Lung (tissue), 12 donors: ENCODE data around the gene TAX1BP1. TPM values are rescaled to one million over a fixed set of nuclear protein-coding genes. Genes with fewer than 3 reads are reported as not detected.

Experiments used
- ATAC-seq: fragments of 200-7000 bp; cut with Tn5 transposase; one replicate; pipeline ENCODE4 v1.9.1; 2020; ENCODE audit warnings: moderate number of reproducible peaks; ENCODE audit not compliant: insufficient read depth, low FRiP score
- DNase-seq, 3 donors: peaks; one replicate each; pipeline ENCODE4 v3.0.0-alpha.2; 2013 to 2017
- H3K27ac ChIP-seq, 2 donors: one replicate each; pipeline ENCODE4 v1.5.1; 2013; ENCODE audit warnings: mild to moderate bottlenecking in 2 of 2, moderate library complexity in 2 of 2, control low read depth in 1 of 2, inconsistent platforms in 1 of 2, low read depth in 1 of 2, low read length in 1 of 2
- H3K27me3 ChIP-seq, 3 donors: one replicate each; pipeline ENCODE4 v1.5.1; 2013; ENCODE audit warnings: low read length in 2 of 3; ENCODE audit not compliant: control insufficient read depth in 3 of 3, insufficient read depth in 3 of 3
- H3K36me3 ChIP-seq, 4 donors: one replicate each; pipeline ENCODE4 v1.5.1; 2013; ENCODE audit warnings: low read length in 4 of 4, mild to moderate bottlenecking in 1 of 4, moderate library complexity in 1 of 4; ENCODE audit not compliant: control insufficient read depth in 4 of 4, insufficient read depth in 4 of 4
- H3K4me1 ChIP-seq, 5 donors: one replicate each; pipeline ENCODE4 v1.5.1; 2013; ENCODE audit warnings: low read length in 5 of 5, mild to moderate bottlenecking in 2 of 5, moderate library complexity in 1 of 5; ENCODE audit not compliant: control insufficient read depth in 5 of 5, insufficient read depth in 5 of 5
- H3K4me3 ChIP-seq: one replicate; pipeline ENCODE4 v1.5.1; 2013; ENCODE audit warnings: mild to moderate bottlenecking, control low read depth, moderate library complexity
- H3K9ac ChIP-seq, 2 donors: one replicate each; pipeline ENCODE4 v1.5.1; 2013; ENCODE audit warnings: low read length in 2 of 2, control low read depth in 1 of 2; ENCODE audit not compliant: insufficient read depth in 1 of 2
- H3K9me3 ChIP-seq, 4 donors: one replicate each; pipeline ENCODE4 v1.5.1; 2013; ENCODE audit warnings: low read length in 3 of 4, mild to moderate bottlenecking in 1 of 4, moderate library complexity in 1 of 4; ENCODE audit not compliant: control insufficient read depth in 4 of 4, insufficient read depth in 3 of 4
- CTCF ChIP-seq: IDR thresholded peaks from 2 replicates; pipeline ENCODE4 v1.5.1; 2012; ENCODE audit warnings: mild to moderate bottlenecking; ENCODE audit errors: control extremely low read depth, extremely low read depth
- WGBS, 2 donors: extraction: QIAGEN DNeasy Blood & Tissue Kit; methylation state at CpG; one replicate each; pipeline ENCODE4 v1.1.7; 2013; 5-methylcytosine and 5-hydroxymethylcytosine counted together
- polyA plus RNA-seq, 2 donors: library from polyadenylated mRNA; stranded (reverse); fragments of 200-250 nt; gene quantifications; one replicate each; pipeline ENCODE4 v1.2.1, GENCODE V29; 2013
- total RNA-seq, 2 donors: library from RNA; depleted of rRNA in 1 of 2; stranded (reverse); fragments of >200 nt in 1 of 2; gene quantifications; one replicate each; pipeline ENCODE4 v1.2.1, GENCODE V29; 2014 to 2021
- donor health status: control.
- donor health status: control.
- donor health status: Bipolar disorder and iron deficiency.
- donor health status: healthy.
- donor health status: DM: yes; HTN: yes; CAD: no.

Gene TAX1BP1
- total and polyA plus RNA-seq, 4 donors, result 61.4 to 137 (median 83.0) TPM

- Histone ChIP-seq H3K9me3 (no peaks in the 10 kb centered on the region), H3K36me3 (no peaks in the 10 kb centered on the region), H3K27me3 (no peaks in the 10 kb centered on the region), H3K4me3 (no peak overlapping the region), H3K4me1 (peaks cover 0 to 11% (median 1%) of the 10 kb centered on the region in 5 donors), H3K9ac (no peak overlapping the region), H3K27ac (no peak overlapping the region)
- TF ChIP-seq CTCF, result no peak
- DNase-seq (no peak), ATAC-seq (no peak)
- 94 to 96% methylated on average over 10 of the region's 10 CpGs for WGBS, 2 donors
Measured at GRCh38 chr7:27839099-27839498, 99.1 kb downstream of the TAX1BP1 start.

- DNase-seq (no peak), ATAC-seq (no peak)
- peaks cover 0 to 6% (median 0%) of the 10 kb centered on the region in 5 donors for H3K4me1 ChIP-seq
- TF ChIP-seq CTCF, result no peak
- no peak overlapping the region for H3K27ac ChIP-seq
- 84 to 87% methylated on average over 8 of the region's 8 CpGs for WGBS, 2 donors
- H3K27me3 ChIP-seq, result no peaks in the 10 kb centered on the region
- H3K36me3 ChIP-seq, result no peaks in the 10 kb centered on the region
- H3K4me3 ChIP-seq, result no peak overlapping the region
- H3K9me3 ChIP-seq, result no peaks in the 10 kb centered on the region
- H3K9ac ChIP-seq, result no peak overlapping the region
Measured at GRCh38 chr7:27840313-27840712, 100.4 kb downstream of the TAX1BP1 start.

GRCh38 chr7:27840760-27841364 lies 100.9 kb downstream of the TAX1BP1 start:
- Histone ChIP-seq H3K36me3 (no peaks in the 10 kb centered on the region), H3K9me3 (no peaks in the 10 kb centered on the region), H3K27me3 (no peaks in the 10 kb centered on the region), H3K27ac (no peak overlapping the region), H3K4me1 (peaks cover 0 to 3% (median 0%) of the 10 kb centered on the region in 5 donors), H3K9ac (no peak overlapping the region), H3K4me3 (no peak overlapping the region)
- no peak for ATAC-seq
- 97% methylated on average over 18 of the region's 18 CpGs for WGBS, 2 donors
- TF ChIP-seq CTCF, result no peak
- DNase-seq, result no peak
